ENCODE measurements around the gene IFNA21.
A peak's percentile ranks its signal among the peaks of the same experiment; 100 is the strongest.
"Not testable (repeated sequence)": the region's sequence is repeated elsewhere in the genome, so short reads cannot be mapped to it uniquely, and the experiment has no call there.

The IFNA21 gene

DNA sequence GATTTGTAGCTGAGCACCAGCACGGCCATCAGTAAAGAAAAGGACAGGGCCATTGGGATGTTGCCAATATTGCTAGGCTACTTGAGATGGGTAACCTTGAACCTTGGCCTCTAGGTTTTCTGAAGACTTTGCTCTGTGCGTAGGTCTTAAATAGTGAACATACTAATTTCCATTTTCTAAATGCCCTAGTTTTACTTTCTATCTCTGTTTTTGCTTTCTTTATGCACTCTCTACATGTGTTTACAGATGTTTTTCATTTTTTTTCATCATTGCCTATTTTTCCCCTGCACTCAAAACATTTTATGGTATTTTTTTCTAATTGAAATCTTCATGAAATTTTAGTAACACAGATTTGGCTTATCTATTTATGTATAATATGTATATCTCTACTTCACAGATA is at the start of gene IFNA21:
Gene IFNA21, minus strand, starts transcription at position 101 of the 400 bp plus-strand sequence. Its CDS starts 48 bp downstream, at position 53.
- DNase-seq, result not testable (repeated sequence)

DNA sequence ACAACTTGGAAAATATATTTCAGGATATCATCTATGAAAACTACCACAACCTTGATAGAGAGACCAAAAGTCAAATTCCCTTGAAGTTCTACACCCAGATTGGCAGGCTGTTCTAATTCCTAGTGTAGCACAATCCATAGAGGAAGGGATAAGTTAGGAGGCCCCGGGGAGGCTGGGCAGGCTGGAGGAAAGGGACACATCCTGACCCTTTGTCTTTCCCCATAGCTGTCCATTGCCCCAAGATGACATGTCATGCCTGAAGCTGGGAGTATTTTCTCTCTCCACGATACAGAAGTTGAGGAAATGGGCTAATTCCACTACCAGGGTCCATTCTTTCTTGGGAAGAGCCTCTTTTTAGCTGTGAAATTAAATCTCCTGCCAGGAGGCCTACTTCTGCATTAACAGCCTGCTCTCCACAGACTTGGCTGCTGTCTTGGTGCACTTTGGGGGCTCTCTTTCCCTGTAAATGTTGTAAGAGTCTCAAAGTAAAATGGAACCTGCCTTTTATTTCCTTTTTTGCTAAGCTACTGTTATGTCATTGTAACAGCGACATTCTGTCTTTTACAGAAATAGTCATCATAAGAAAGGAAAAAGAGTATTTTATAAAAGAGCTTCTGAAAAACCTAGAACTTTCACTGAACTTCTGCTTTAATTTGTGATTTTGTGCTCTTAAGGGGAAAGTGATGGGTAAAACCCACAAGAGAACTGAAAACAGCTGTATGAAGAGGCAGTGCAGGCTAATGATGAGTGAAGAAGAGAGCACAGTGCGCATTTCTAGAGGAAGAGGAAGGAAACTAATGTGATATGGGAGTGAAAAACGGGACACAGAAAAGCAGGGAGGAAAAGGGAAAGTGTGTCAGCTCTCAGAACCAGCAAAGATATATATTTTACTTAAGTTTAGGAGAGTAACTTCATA is 47.2 kb upstream of the IFNA21 start:
- DNase-seq, result peak; percentile 10

DNA sequence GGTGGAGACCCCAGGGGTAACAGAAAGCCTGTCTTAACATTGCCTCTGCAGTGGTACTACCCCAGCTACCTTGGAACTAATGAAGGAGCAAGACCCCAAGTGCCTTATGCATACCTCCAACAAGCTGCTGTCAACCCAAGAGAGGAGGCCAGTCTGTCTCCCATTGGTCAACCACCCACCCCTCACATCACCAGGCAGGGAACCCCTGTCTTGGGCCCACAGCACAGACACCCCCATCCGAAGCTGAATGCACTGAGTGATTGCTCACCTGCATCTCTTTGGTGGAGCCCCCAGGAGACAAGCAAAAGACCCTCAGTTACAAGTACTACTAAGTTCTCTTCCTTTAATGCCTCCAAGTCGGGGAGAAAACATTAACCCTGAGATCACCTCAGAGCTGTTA is 45.7 kb upstream of the IFNA21 start:
- DNase-seq, result not testable (repeated sequence)

DNA sequence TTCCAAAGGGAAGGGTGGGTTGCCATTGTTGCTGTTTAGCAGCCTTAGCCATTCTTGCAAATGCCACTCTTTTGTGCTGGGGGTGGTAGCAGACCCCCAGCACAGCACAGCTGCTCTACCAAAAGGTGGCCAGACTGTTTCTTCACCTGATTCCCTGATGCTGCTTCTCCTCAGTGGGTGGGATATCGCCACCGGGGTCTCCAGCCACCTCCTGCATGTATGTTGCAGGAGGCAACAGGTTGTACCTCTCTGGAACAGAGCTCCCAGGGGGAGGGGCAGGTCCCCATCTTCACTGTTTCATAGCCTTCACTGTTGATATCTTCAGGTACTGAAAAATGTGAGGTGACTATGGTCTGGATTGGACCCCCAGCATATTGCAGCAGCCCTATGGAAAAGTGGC is 44.3 kb upstream of the IFNA21 start:
- not testable (repeated sequence) for DNase-seq

DNA sequence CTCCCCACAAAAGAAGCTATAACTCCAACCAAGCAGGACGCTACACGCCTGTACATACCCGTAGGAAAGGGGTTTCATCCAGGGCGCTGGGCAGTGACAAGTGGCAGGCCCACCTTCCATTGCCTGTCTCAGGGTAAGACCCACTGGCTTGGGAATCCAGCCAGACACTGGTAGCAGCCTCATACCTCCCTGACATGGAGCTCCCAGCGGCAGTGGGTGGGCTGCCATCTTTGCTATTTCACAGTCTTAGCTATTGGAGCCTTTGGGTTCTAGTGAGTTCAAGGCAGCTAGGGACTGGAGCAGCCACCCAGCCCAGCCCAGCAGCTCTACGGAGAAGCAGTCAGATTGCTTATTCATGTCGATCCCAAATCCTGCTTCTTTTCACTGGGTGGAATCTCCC is 43.9 kb upstream of the IFNA21 start:
- DNase-seq, result no peak

DNA sequence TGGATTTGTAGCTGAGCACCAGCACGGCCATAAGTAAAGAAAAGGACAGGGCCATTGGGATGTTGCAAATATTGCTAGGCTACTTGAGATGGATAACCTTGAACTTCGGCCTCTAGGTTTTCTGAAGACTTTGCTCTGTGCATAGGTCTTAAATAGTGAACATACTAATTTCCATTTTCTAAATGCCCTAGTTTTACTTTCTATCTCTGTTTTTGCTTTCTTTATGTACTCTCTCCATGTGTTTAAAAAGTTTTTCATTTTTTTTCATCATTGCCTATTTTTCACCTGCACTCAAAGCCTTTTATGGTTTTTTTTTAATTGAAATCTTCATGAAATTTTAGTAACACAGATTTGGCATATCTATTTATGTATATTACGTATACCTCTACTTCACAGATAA is 40.6 kb upstream of the IFNA21 start, which contains the start of gene IFNA10:
Gene IFNA10, minus strand, starts transcription at position 101 of the 400 bp plus-strand sequence. Its CDS starts 46 bp downstream, at position 55.
- not testable (repeated sequence) for DNase-seq

DNA sequence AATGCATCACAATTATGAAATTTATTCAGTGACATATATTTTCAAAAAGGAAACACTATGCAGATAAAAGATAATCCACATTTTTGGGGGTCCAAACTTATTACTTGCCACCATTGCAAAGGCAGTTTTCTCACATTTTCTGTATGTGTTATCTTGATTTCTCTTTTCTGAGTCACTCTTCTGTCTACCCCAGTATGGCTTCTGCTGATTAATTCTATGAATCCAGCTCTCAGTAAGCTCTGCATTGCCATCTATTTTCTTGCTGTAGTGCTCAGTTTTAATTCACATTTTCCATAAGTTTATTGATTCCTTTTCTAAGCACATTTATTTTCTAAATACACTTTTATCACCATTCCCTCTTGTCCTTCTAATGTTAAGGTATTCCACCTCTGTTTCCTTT is 38.7 kb upstream of the IFNA21 start:
- DNase-seq, result no peak

DNA sequence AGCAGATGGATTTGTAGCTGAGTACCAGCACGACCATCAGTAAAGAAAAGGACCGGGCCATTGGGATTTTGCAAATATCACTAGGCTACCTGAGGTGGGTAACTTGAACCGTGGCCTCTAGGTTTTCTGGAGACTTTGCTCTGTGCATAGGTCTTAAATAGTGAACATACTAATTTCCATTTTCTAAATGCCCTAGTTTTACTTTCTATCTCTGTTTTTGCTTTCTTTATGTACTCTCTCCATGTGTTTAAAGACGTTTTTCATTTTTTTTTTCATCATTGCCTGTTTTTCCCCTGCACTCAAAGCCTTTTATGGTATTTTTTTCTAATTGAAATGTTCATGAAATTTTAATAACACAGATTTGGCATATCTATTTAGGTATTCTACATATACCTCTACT is 35.6 kb upstream of the IFNA21 start, which contains the start of gene IFNA7:
Gene IFNA7, minus strand, starts transcription at position 101 of the 400 bp plus-strand sequence. Its CDS starts 40 bp downstream, at position 61.
- DNase-seq, result not testable (repeated sequence)

DNA sequence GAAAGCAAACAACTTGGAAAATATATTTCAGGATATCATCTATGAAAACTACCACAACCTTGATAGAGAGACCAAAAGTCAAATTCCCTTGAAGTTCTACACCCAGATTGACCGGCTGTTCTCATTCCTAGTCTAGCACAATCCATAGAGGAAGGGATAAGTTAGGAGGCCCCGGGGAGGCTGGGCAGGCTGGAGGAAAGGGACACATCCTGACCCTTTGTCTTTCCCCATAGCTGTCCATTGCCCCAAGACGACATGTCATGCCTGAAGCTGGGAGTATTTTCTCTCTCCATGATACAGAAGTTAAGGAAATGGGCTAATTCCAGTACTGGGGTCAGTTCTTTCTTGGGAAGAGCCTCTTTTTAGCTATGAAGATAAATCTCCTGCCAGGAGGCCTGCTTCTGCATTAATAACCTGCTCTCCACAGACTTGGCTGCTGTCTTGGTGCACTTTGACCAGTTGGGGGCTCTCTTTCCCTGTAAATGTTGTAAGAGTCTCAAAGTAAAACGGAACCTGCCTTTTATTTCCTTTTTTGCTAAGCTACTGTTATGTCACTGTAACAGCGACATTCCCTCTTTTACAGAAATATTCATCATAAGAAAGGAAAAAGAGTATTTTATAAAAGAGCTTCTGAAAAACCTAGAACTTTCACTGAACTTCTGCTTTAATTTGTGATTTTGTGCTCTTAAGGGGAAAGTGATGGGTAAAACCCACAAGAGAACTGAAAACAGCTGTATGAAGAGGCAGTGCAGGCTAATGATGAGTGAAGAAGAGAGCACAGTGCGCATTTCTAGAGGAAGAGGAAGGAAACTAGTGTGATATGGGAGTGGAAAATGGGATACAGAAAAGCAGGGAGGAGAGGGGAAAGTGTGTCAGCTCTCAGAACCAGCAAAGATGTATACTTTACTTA is 28.7 kb upstream of the IFNA21 start:
- peak; percentile 34 for DNase-seq

DNA sequence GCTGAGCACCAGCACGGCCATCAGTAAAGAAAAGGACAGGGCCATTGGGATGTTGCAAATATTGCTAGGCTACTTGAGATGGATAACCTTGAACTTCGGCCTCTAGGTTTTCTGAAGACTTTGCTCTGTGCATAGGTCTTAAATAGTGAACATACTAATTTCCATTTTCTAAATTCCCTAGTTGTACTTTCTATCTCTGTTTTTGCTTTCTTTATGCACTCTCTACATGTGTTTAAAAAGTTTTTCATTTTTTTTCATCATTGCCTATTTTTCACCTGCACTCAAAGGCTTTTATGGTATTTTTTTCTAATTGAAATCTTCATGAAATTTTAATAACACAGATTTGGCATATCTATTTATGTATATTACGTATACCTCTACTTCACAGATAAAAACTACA is 21.0 kb upstream of the IFNA21 start, which contains the start of gene IFNA4:
Gene IFNA4, minus strand, starts transcription at position 101 of the 400 bp plus-strand sequence. Its CDS starts 56 bp downstream, at position 45.
- not testable (repeated sequence) for DNase-seq

DNA sequence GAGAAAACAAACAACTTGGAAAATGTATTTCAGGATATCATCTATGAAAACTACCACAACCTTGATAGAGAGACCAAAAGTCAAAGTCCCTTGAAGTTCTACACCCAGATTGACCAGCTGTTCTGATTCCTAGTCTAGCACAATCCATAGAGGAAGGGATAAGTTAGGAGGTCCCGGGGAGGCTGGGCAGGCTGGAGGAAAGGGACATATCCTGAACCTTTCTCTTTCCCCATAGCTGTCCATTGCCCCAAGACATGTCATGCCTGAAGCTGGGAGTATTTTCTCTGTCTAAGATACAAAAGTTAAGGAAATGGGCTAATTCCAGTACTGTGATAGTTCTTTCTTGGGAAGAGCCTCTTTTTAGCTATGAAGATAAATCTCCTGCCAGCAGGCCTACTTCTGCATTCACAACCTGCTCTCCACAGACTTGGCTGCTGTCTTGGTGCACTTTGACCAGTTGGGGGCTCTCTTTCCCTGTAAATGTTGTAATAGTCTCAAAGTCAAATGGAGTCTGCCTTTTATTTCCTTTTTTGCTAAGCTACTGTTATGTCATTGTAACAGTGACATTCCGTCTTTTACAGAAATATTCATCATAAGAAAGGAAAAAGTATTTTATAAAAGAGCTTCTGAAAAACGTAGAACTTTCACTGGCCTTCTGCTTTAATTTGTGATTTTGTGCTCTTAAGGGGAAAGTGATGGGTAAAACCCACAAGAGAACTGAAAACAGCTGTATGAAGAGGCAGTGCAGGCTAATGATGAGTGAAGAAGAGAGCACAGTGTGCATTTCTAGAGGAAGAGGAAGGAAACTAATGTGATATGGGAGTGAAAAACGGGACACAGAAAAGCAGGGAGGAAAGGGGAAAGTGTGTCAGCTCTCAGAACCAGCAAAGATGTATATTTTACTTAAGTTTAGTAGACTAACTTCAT is 16.6 kb upstream of the IFNA21 start:
- peak; percentile 8 for DNase-seq

DNA sequence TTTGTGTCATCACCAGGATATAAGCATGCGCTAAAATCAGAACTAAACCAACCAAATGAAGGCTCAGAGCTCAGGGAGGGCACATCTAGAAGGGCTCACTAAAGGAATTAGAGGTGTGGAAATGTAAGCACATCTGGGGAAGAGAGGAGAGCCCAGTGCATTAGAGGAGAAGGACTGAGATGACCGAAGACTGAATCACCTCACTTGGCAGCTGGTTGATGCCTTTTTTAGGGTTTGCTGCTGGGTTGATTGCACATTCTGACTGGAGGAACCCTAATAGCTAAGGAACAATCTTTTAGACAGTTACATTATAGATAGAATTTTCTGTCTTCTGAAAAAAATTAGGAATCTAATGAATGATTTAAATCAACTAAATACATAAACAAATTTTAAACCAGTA is 8.2 kb upstream of the IFNA21 start:
- no peak for DNase-seq

DNA sequence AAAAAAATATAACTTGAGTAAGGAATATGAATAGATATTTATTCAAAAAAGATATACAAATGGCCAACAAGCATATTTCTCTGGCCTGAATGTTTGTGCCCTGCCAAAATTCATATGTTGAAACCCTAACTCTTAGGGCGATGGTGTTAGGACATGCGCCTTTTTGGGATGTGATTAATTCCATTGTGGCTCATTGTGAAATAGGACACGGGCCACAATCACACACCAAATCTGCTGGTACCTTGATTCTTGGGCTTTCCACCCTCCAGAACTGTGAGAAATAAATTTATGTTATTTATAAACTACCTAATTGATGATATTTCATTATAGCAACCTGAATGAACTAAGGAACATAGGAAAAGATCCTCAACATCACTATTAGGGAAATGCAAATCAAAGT is 5.7 kb upstream of the IFNA21 start:
- DNase-seq, result no peak

DNA sequence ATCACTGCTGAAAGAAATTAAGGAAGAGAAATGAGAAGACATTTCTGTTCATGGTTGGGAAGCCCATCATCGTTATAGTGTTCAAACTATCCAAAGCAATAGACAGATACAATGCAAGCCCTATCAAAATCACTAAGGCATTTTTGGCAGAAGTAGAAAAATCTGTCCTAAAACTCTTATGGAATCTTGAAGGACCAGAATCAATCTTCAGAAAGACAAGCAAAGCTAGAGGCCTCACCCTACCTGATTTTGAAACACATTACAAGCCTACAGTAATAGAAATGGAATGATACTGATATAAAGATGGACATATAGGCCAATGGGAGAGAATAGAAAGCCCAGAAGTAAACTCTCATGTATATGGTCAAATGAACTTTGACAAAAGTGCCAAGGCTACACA is 4.9 kb upstream of the IFNA21 start:
- no peak for DNase-seq

DNA sequence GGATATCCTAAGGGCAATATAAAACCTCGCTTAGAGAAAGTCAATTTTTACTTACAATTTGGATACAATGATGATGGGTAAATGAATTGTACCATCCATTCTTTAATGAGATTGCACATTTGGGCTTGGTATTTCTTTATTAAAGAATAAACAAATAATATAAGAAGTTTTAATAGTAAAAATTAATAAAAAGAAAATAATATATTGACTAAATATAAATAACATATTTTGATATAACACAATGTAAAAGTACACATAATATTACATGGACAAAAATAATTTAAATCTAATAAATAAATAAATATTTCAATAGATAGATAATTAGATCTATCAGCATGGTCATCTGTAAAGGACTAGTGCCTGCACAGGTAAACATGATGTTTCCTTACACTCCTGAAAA is 944 bp downstream of the IFNA21 start:
- no peak for DNase-seq

DNA sequence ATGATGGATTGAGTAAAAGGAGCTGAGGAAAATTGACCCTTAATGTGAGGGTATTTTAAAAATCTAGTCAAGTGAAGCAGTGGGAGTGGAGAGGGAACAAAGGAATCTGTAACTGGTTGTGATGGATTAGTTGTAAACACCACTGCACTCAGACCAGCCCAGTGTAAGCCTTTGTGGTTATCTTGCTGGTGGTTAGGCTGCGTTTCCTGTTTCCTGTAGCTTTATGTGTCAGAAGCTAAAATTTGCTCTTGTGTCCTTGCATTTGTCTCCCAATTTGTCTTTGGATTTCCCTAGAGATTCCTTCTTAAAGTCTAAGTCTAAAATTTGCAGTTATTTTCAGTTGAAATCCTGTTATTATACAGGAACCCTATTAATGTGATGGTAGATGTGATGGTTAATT is 6.3 kb downstream of the IFNA21 start:
- DNase-seq, result no peak

DNA sequence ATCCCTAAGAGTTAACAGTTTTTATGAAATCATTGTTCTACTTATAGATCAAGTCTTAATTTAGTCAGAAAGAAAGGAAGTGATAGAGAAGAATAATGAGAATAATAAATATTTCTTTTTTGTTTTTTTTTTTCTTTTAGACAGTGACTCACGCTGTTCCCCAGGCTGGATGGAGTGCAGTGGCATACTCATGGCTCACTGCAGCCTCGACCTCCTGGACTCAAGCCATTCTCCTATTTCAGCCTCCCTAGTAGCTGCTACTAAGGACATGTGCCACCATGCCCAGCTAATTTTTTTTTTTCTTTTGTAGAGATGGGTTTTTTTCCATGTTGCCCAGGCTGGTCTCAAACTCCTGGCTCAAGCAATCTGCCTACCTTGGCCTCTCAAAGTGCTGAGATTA is 11.0 kb downstream of the IFNA21 start:
- DNase-seq, result no peak

DNA sequence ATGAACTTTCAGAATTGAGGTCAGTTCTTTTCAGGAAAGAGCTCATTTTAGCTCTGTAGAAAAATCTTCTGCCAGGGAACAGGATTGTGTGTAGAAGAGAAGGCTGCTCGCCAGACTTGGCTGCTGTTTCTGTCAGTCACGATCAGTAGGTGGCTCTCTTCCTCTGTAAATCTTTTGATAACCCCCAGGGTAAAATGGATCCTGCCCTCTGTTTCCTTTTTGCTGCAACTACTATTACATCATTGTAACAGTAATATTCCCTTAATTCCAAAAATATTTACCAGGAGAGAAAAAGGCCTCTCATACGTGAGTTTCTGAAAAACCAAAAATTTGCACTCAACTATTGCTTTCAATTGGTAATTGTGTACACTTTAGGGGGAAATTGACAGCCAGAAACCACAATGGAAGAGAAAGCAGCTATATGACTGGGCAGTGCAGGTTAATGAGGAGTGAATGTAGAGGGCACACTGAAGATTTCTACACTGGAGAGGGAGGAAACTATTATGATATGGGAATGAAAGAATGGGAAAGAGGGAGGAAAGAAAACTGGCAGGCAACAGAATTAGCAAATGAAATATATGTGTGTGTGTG is 12.3 kb downstream of the IFNA21 start:
- DNase-seq, result peak; percentile 43

DNA sequence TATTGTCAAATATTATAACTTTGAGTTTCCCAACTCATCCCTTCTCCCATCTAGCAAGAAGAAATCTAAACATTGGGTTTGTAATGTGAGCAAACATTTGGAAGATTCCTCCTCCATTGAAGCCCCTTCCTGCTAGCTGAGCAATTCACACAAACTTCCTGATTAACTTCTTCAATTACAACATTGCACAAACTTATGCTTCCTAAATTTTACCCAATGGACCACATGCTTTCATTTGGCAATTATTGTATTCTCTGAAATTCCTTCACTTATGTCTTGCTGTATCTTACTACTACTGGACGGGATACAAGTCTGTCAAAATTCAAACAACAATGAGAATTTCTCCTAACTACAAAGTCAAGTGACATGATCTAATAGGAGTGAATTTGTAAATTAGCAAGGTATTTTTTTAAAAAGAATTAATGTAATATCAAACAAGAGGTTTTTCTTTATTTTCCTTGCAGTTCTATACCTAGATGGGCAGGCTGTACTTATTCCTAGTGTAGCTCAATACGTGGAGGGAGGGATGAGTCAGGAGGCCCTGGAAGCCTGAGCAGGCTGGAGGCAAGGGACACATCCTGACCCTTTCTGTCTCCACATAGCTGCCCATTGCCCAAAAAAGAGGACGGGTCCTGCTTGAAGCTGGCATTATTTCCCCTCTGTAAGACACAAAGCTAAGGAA is 13.0 kb downstream of the IFNA21 start:
- DNase-seq, result no peak

DNA sequence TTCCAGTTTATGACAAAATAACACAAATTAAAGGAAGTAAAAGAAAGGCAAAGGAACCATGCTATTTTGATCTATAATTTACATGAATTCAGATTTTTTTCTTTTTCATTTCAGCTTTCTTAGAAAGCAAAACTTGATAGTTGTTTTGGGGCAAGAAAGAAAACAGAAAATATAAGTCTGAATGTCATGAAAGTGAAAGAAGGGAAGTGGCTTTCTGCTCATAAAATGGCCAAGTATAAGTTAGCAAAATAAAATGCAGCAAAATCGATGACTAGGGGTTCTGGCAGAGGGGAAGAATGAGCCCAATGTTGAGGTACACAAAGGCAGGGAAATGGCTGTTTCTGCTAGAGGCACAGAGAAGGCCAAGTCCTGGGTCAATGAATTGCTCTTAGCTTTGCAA is 21.9 kb downstream of the IFNA21 start:
- DNase-seq, result no peak

DNA sequence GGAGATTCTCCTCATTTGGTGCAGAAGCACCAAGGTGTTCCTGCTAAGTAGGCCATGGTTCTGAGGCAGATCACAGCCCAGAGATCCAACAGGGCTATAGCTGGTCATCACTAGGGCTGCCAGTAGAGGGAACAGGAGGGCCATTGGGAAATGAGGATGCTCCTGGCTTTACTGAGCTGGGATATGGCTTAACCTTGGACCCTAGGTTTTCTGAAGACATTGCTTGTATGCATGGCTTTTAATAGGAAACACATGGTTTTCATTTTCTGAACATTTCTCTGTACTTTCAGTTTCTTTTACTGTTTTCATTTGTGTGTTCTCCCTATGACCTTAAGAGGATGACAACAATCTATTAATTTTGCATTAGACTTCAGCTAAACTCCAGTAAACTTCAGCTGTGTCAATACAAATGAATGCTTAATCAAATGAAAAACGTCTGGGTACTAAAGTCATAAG is 25.0 kb downstream of the IFNA21 start, which contains the start of gene IFNW1:
Gene IFNW1, minus strand, starts transcription at position 406 of the 456 bp plus-strand sequence. Its CDS starts 262 bp downstream, at position 144.
- DNase-seq, result peak; percentile 3

Data from NCI-H82 (cell line).